ENCODE data around the gene VIPR2. TPM values are rescaled to one million over a fixed set of nuclear protein-coding genes. Genes with fewer than 3 reads are reported as not detected.

VIPR2 gene
- total and polyA plus RNA-seq, 2 of the 13 experiments (the other 11 are each of a cell fraction or from before 2014, with no cell fraction given) = not detected

DNA sequence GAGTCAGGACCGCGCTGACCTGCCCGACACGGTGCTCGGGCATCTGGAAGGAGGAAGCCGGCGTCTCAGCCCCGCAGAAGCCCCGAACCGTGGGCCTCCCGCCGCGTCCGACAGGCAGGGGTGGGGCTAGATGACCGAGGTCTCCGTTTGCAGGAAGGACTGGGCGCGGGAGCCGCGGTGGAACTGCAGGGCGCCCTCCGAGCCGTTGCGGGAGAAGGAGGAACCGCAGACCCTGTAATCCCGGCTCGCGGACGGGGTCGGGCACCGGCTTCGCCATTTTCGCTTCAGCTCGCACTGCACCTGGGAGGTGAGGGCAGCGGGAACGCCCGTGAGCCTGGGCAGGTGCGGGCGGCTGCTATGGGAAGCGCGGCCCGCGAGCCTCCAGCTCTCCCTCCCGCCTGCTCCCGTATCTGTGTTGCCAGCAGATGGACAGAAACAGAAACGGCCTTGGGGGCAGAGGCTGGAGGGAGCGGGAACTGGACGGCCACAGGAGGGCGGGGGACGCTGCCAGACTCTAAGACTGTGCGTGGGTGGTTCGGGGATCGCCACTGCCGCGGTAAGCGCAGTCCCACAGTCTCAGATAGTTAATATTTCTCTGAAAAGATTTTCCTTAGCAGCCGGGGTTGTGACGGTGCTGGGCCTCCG, 114.1 kb downstream of the VIPR2 start (continued):
- TF ChIP-seq, protein P1, sequence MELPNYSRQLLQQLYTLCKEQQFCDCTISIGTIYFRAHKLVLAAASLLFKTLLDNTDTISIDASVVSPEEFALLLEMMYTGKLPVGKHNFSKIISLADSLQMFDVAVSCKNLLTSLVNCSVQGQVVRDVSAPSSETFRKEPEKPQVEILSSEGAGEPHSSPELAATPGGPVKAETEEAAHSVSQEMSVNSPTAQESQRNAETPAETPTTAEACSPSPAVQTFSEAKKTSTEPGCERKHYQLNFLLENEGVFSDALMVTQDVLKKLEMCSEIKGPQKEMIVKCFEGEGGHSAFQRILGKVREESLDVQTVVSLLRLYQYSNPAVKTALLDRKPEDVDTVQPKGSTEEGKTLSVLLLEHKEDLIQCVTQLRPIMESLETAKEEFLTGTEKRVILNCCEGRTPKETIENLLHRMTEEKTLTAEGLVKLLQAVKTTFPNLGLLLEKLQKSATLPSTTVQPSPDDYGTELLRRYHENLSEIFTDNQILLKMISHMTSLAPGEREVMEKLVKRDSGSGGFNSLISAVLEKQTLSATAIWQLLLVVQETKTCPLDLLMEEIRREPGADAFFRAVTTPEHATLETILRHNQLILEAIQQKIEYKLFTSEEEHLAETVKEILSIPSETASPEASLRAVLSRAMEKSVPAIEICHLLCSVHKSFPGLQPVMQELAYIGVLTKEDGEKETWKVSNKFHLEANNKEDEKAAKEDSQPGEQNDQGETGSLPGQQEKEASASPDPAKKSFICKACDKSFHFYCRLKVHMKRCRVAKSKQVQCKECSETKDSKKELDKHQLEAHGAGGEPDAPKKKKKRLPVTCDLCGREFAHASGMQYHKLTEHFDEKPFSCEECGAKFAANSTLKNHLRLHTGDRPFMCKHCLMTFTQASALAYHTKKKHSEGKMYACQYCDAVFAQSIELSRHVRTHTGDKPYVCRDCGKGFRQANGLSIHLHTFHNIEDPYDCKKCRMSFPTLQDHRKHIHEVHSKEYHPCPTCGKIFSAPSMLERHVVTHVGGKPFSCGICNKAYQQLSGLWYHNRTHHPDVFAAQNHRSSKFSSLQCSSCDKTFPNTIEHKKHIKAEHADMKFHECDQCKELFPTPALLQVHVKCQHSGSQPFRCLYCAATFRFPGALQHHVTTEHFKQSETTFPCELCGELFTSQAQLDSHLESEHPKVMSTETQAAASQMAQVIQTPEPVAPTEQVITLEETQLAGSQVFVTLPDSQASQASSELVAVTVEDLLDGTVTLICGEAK (IDR thresholded peaks at IDR 0.05) = no peak
- TF ChIP-seq, protein P1 (CRISPR knock-in tag; IDR thresholded peaks at IDR 0.05) = no peak
- TF ChIP-seq MED8 (CRISPR knock-in tag; IDR thresholded peaks at IDR 0.05; ENCODE audit: insufficient replicate concordance) (no peak), HIVEP1 (CRISPR knock-in tag; IDR thresholded peaks at IDR 0.05) (peak; percentile 25; the same call in 1 of the 2 replicates), YEATS4 (CRISPR knock-in tag; IDR thresholded peaks at IDR 0.05; ENCODE audit: borderline replicate concordance) (0 out of 2 replicates have a peak, but pooled peaks have one; percentile 30), THAP11 (CRISPR knock-in tag; IDR thresholded peaks at IDR 0.05) (no peak)
